Activated T-cell treated with anti-CD3 and anti-CD28 coated beads, Interleukin-2, amount 50 U/mL, for 4 hours (primary cell): ENCODE data around the gene MZT2B. TPM values are rescaled to one million over a fixed set of nuclear protein-coding genes. Genes with fewer than 3 reads are reported as not detected.
"Not testable (repeated sequence)": the region's sequence is repeated elsewhere in the genome, so short reads cannot be mapped to it uniquely, and the experiment has no call there.

Source experiments
- ATAC-seq, 2 donors: fragments of 200-7000 bp; cut with Tn5 transposase; one replicate each; pipeline ENCODE4 v1.10.0; 2021
- DNase-seq: peaks from one replicate; pipeline ENCODE4 v3.0.0-alpha.2; 2020
- H3K27me3 Mint-ChIP-seq: one replicate; pipeline ENCODE4 v1.8.0; 2021; ENCODE audit warnings: low read depth, mixed read lengths
- H3K36me3 Mint-ChIP-seq: one replicate; pipeline ENCODE4 v1.8.0; 2022; ENCODE audit warnings: mixed read lengths; ENCODE audit not compliant: insufficient read depth
- H3K4me1 Mint-ChIP-seq: one replicate; pipeline ENCODE4 v1.8.0; 2021; ENCODE audit warnings: low read depth, mixed read lengths
- H3K4me3 Mint-ChIP-seq: one replicate; pipeline ENCODE4 v1.8.0; 2021; ENCODE audit warnings: mild to moderate bottlenecking, moderate library complexity, mixed read lengths
- H3K9me3 Mint-ChIP-seq: one replicate; pipeline ENCODE4 v1.8.0; 2021; ENCODE audit warnings: mixed read lengths
- total RNA-seq, 3 donors: library from RNA; stranded (reverse); gene quantifications; one replicate each; pipeline ENCODE4 v1.2.1, GENCODE V29; 2021

The MZT2B gene
- total RNA-seq, 3 donors from 2014 or later, result 263 to 292 (median 276) TPM

DNA sequence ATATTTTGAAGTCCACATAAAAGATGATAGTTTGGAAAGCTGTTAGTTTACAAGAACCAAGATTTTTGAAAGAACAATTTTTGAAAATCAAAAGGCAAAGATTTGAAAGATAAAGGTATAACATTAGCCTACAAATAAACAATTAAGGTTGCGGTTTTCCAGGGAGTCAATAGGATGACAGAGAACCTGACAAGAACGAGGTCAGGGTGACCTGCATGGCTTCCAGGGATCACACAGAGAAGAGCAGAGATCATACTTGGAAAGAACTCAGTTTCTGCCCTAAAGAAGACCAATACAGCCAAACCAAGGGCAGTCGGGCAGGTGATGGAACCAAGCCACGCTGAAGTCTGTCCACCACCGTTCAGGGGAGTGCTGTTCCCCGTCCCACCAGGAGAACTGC is 57.5 kb downstream of the MZT2B start:
- not testable (repeated sequence) for DNase-seq, ATAC-seq, H3K36me3 Mint-ChIP-seq, H3K9me3 Mint-ChIP-seq, H3K4me1 Mint-ChIP-seq, H3K4me3 Mint-ChIP-seq
- peaks cover 14% of the 10 kb centered on the region for H3K27me3 Mint-ChIP-seq

Other genes with a start within 250 kb of the MZT2B start
- gene RAB6C, start 202.6 kb upstream of the MZT2B start, total RNA-seq, result not detected
- not detected for gene POTEF, start 53.0 kb upstream of the MZT2B start, total RNA-seq
- gene CCDC74B, start 37.1 kb upstream of the MZT2B start, total RNA-seq, result under 1 TPM; 0.23 to 0.43 (median 0.29) TPM
- gene SMPD4, start 660 bp upstream of the MZT2B start, total RNA-seq, result 100 to 1,000 TPM; 102 to 113 (median 103) TPM
- not detected for gene TUBA3E, start 16.2 kb downstream of the MZT2B start, total RNA-seq
- 100 to 1,000 TPM; 316 to 326 (median 319) TPM for gene IMP4, start 160.6 kb downstream of the MZT2B start, total RNA-seq
- 10 to 100 TPM; 26.6 to 30.4 (median 30.0) TPM for gene PTPN18, start 173.8 kb downstream of the MZT2B start, total RNA-seq